Subcutaneous abdominal adipose tissue (tissue), 5 donors: ENCODE data around the gene MRPL55.

Experiments
- H3K27ac ChIP-seq: one replicate; pipeline ENCODE4 v1.7.0; 2013; ENCODE audit warnings: low read depth, mild to moderate bottlenecking, inconsistent platforms, low read length, moderate library complexity
- H3K27me3 ChIP-seq, 5 donors: one replicate each; pipeline ENCODE4 v1.7.0; 2013; ENCODE audit warnings: low read length in 5 of 5, inconsistent platforms in 1 of 5; ENCODE audit not compliant: control insufficient read depth in 5 of 5, insufficient read depth in 4 of 5
- H3K36me3 ChIP-seq, 5 donors: one replicate each; pipeline ENCODE4 v1.7.0; 2013; ENCODE audit warnings: low read length in 5 of 5; ENCODE audit not compliant: control insufficient read depth in 5 of 5, insufficient read depth in 5 of 5
- H3K4me1 ChIP-seq, 5 donors: one replicate each; pipeline ENCODE4 v1.7.0; 2013; ENCODE audit warnings: low read length in 5 of 5, mild to moderate bottlenecking in 3 of 5, moderate library complexity in 1 of 5; ENCODE audit not compliant: control insufficient read depth in 5 of 5, insufficient read depth in 5 of 5
- H3K4me3 ChIP-seq, 5 donors: one replicate each; pipeline ENCODE4 v1.7.0; 2013; ENCODE audit warnings: low read length in 5 of 5, low read depth in 1 of 5
- H3K9ac ChIP-seq, 5 donors: one replicate each; pipeline ENCODE4 v1.7.0; 2013; ENCODE audit warnings: low read length in 5 of 5, mild to moderate bottlenecking in 4 of 5, moderate library complexity in 3 of 5
- H3K9me3 ChIP-seq, 5 donors: one replicate each; pipeline ENCODE4 v1.7.0; 2013; ENCODE audit warnings: low read length in 5 of 5; ENCODE audit not compliant: control insufficient read depth in 5 of 5
- donor health status: healthy.
- donor health status: healthy.
- donor health status: healthy.
- donor health status: healthy.
- donor health status: healthy.

Gene MRPL55

GRCh38 chr1:228152918-228153258, 43.8 kb upstream of the MRPL55 start:
- Histone ChIP-seq H3K9me3 (no peaks in the 10 kb centered on the region), H3K27me3 (peaks cover 0 to 3% (median 0%) of the 10 kb centered on the region in 5 donors), H3K36me3 (peaks cover 0 to 14% (median 10%) of the 10 kb centered on the region in 5 donors), H3K9ac (no peak overlapping the region), H3K27ac (no peak overlapping the region), H3K4me1 (peaks cover 4 to 46% (median 38%) of the 10 kb centered on the region in 5 donors), H3K4me3 (no peak overlapping the region)

DNA sequence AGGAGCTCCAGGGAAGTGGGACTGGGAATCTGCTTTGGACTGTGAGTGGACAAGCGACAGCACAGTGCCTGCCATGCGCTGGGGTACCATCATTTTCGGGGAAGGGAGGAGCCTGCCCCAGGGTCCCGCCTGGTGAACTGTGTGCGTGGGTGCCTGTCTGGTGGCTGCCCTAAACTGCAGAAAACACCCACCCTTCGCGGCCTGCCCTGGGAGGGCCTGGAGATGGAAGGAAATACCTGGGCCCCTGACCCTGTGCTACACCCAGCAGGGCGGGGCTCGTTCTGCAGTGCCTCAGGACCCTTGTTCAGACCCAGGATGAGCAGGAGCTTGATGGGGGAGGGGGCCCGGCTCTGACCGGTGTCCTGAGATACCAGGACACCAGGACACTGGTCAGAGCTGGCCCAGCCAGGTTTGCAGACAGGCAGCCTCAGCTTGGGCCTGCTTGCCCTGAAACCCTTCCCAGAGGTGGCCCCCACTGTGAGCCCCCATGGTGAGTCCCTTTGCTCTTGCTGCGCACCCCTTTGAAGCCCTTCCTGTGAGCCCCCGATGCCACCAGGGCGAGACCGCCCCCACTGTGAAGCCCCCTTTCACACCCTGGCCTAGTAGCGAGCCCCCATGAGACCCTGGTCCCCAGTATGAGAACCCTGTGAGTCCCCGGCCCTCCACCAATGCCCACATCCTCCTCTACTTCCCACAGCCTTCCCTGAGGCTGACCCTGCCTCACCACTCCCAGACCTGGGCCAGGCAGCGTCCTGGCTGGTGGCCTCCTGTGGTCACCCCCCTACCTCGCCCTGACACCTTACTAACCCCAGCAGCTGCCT, 43.2 kb upstream of the MRPL55 start:
- Histone ChIP-seq H3K27me3 (peaks cover 0 to 3% (median 0%) of the 10 kb centered on the region in 5 donors), H3K4me1 (peaks cover 4 to 51% (median 39%) of the 10 kb centered on the region in 5 donors), H3K4me3 (no peak overlapping the region), H3K36me3 (peaks cover 0 to 20% (median 16%) of the 10 kb centered on the region in 5 donors), H3K9me3 (no peaks in the 10 kb centered on the region), H3K9ac (no peak overlapping the region), H3K27ac (no peak overlapping the region)

DNA sequence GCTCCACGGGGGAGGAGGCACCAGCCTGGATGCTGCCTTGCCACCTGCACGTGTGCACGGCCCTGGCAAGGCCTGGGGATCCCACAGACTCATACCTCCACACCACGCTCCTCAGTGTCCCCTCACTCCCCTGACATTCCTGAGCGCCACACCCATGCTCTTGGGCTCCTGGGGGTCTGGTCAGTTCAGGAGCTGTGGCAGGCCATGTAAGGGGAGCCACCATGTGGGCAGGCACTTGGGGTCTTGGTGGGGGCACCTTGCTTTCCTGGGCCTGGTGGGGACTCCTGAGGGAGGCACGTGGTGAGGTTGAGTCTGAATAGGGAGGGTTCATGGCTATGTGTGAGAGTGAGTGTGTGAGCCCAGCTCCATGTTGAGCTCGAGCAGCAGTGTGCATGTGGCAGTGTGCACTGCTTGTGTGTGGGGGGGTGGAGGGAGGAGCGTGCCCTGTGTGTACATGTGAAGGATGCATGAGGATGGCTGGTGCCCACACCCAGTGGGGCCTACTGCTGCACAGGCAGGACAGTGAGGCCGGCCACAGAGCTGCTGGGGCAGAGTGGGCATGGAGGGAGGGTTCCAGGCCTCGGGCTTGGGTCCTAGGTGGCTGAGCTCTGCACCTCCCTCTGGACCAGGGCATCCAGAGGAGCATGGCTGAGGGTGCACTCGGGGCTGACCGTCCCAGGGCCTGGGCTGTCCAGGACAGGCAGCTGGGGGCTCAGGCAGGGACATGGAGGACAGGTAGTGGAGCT, 42.3 kb upstream of the MRPL55 start:
- no peaks in the 10 kb centered on the region for H3K9me3 ChIP-seq
- peaks cover 4 to 52% (median 39%) of the 10 kb centered on the region in 5 donors for H3K4me1 ChIP-seq
- H3K27me3 ChIP-seq = no peaks in the 10 kb centered on the region
- no peak overlapping the region for H3K27ac ChIP-seq
- H3K4me3 ChIP-seq = peak overlapping the region in 2 of 5 donors; percentile 5 to 28
- peak overlapping the region in 1 of 5 donors; percentile 56 for H3K9ac ChIP-seq
- peaks cover 0 to 29% (median 25%) of the 10 kb centered on the region in 5 donors for H3K36me3 ChIP-seq

DNA sequence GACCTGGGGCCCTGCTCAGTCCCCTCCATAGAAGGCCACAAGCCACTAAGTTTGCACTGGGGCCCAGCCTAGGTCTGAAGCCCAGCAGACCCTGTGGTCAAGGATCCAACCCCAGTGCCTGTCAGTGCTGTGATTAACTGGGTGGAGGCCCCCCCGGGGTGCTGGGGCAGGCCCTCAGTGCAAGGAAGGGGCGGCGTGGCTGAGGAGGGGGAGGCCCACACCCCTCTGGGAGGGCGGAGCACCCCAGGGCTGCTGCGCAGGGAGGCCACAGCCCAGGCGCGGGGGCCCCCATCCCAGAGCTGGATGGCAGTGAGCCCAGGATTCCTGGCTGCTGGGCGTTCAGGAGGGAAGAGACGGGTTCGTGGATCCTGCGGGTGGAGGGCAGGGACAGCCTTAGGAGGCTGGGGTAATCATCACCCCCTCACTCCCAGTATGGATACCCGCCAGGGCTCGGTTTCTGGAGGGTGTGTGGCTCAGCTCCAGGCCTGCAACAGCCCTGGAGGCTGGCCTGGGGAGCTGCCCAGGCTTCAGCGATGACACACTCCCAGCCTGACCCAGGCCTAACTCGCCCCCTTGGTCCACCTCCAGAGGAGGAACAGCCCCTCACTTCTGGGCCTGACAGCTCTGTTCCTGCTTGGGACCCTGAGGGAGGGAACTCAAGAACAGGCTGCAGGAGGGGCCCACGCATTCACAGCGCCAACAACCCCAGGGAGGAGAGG, 41.5 kb upstream of the MRPL55 start:
- Histone ChIP-seq H3K4me1 (peaks cover 4 to 54% (median 39%) of the 10 kb centered on the region in 5 donors), H3K4me3 (peak overlapping the region in 4 of 5 donors; percentile 5 to 28 (median 22)), H3K27ac (peak overlapping the region; percentile 37), H3K36me3 (peaks cover 0 to 37% (median 32%) of the 10 kb centered on the region in 5 donors), H3K9ac (peak overlapping the region in 1 of 5 donors; percentile 56), H3K9me3 (no peaks in the 10 kb centered on the region), H3K27me3 (no peaks in the 10 kb centered on the region)

- Histone ChIP-seq H3K27ac (peak overlapping the region; percentile 37), H3K4me1 (peaks cover 4 to 59% (median 40%) of the 10 kb centered on the region in 5 donors), H3K27me3 (no peaks in the 10 kb centered on the region), H3K9me3 (no peaks in the 10 kb centered on the region), H3K9ac (peak overlapping the region in 2 of 5 donors; percentile 56 to 60), H3K36me3 (peaks cover 0 to 42% (median 36%) of the 10 kb centered on the region in 5 donors), H3K4me3 (peak overlapping the region in 3 of 5 donors; percentile 4 to 39 (median 31))
Observed at GRCh38 chr1:228150120-228150460, 41.0 kb upstream of the MRPL55 start.

- Histone ChIP-seq H3K9me3 (no peaks in the 10 kb centered on the region), H3K27ac (peak within 1 kb of the TSS; percentile 37), H3K4me3 (peak within 1 kb of the TSS in 3 of 5 donors; percentile 28 to 39 (median 31)), H3K36me3 (peaks cover 0 to 42% (median 39%) of the 10 kb centered on the region in 5 donors), H3K4me1 (peaks cover 4 to 63% (median 42%) of the 10 kb centered on the region in 5 donors), H3K9ac (peak within 1 kb of the TSS in 2 of 5 donors; percentile 56 to 60), H3K27me3 (no peaks in the 10 kb centered on the region)
Observed at GRCh38 chr1:228149406-228150119, 40.5 kb upstream of the MRPL55 start, which contains the start of gene GJC2. GJC2 (plus strand) TSS chr1:228149930; CDS start chr1:228157759, 7,829 bp downstream.

GRCh38 chr1:228148935-228149405, 39.9 kb upstream of the MRPL55 start:
- Histone ChIP-seq H3K36me3 (peaks cover 0 to 42% (median 39%) of the 10 kb centered on the region in 5 donors), H3K27ac (peak overlapping the region; percentile 37), H3K27me3 (no peaks in the 10 kb centered on the region), H3K9me3 (no peaks in the 10 kb centered on the region), H3K4me3 (no peak overlapping the region), H3K4me1 (peaks cover 4 to 69% (median 48%) of the 10 kb centered on the region in 5 donors), H3K9ac (peak overlapping the region in 2 of 5 donors; percentile 11 to 26)

GRCh38 chr1:228148196-228148861, 39.2 kb upstream of the MRPL55 start:
- Histone ChIP-seq H3K9me3 (no peaks in the 10 kb centered on the region), H3K9ac (peak overlapping the region in 2 of 5 donors; percentile 11 to 26), H3K4me3 (no peak overlapping the region), H3K27me3 (no peaks in the 10 kb centered on the region), H3K4me1 (peaks cover 5 to 75% (median 55%) of the 10 kb centered on the region in 5 donors), H3K27ac (no peak overlapping the region), H3K36me3 (peaks cover 0 to 42% (median 39%) of the 10 kb centered on the region in 5 donors)
